OCI-LY7 (cell line): ENCODE measurements around the gene EEPD1. TPM values are rescaled to one million over a fixed set of nuclear protein-coding genes. Genes with fewer than 3 reads are reported as not detected.
"Not testable (repeated sequence)": the region's sequence is repeated elsewhere in the genome, so short reads cannot be mapped to it uniquely, and the experiment has no call there.

Experiments used
- BruUV-seq: library from RNA; stranded (reverse); fragments of 400-500 nt; replicated peaks from 2 replicates; lab custom pipeline; 2021; lab: Mats Ljungman, UMichigan
- CTCF ChIA-PET: fragments of 300-600 bp; sonication (Branson Sonifier 250); formaldehyde crosslinking; loops from one replicate; lab custom pipeline; 2022; ENCODE audit warnings: antibody characterized with exemption; ENCODE audit not compliant: unreplicated experiment; lab: Charles Lee
- POLR2A ChIA-PET: fragments of 300-600 bp; sonication (Branson Sonifier 250); formaldehyde crosslinking; loops from one replicate; lab custom pipeline; 2022; ENCODE audit warnings: antibody characterized with exemption; lab: Charles Lee
- DNase-seq: peaks from one replicate; pipeline ENCODE4 v3.0.0-alpha.2; 2015; ENCODE audit warnings: low spot score
- H2AFZ ChIP-seq: fragments of 200-600 bp; sonication (generic), shearing (Covaris generic); 2 replicates; pipeline ENCODE4 v1.6.1; 2014; ENCODE audit warnings: mild to moderate bottlenecking, antibody characterized with exemption, low read length, moderate library complexity
- H3K27ac ChIP-seq: fragments of 200-600 bp; sonication (generic); 2 replicates; pipeline ENCODE4 v1.5.1; 2014; ENCODE audit warnings: mixed run types, low read depth, mild to moderate bottlenecking, moderate library complexity, low read length, inconsistent platforms; ENCODE audit not compliant: poor library complexity, severe bottlenecking
- H3K36me3 ChIP-seq: fragments of 200-600 bp; sonication (generic); 2 replicates; pipeline ENCODE4 v1.6.1; 2014; ENCODE audit warnings: mild to moderate bottlenecking, antibody characterized with exemption, low read length, moderate library complexity, mixed read lengths; ENCODE audit not compliant: insufficient read depth
- H3K4me1 ChIP-seq: fragments of 200-600 bp; sonication (generic); 2 replicates; pipeline ENCODE4 v1.5.1; 2014; ENCODE audit warnings: mild to moderate bottlenecking, low read length; ENCODE audit not compliant: insufficient read depth, poor library complexity, severe bottlenecking
- H3K4me2 ChIP-seq: fragments of 200-600 bp; sonication (generic); 2 replicates; pipeline ENCODE4 v1.6.1; 2014; ENCODE audit warnings: mild to moderate bottlenecking, low read length
- H3K4me3 ChIP-seq: fragments of 200-600 bp; sonication (generic); 2 replicates; pipeline ENCODE4 v1.5.1; 2014; ENCODE audit warnings: mild to moderate bottlenecking, low read depth, low read length; ENCODE audit not compliant: poor library complexity, severe bottlenecking
- H3K79me2 ChIP-seq: fragments of 200-600 bp; sonication (generic); 2 replicates; pipeline ENCODE4 v1.6.1; 2016; ENCODE audit warnings: low read depth, mild to moderate bottlenecking, low read length, moderate library complexity, mixed read lengths; ENCODE audit not compliant: insufficient read depth
- H3K9me2 ChIP-seq: fragments of 200-600 bp; sonication (generic); 2 replicates; pipeline ENCODE4 v1.6.1; 2016; ENCODE audit warnings: mild to moderate bottlenecking, low read length, mixed read lengths; ENCODE audit not compliant: insufficient read depth
- H3K9me3 ChIP-seq: fragments of 200-600 bp; sonication (generic); 2 replicates; pipeline ENCODE4 v1.6.1; 2014; ENCODE audit warnings: mild to moderate bottlenecking, mixed run types, low read length, mixed read lengths
- H4K20me1 ChIP-seq: fragments of 200-600 bp; sonication (generic); 2 replicates; pipeline ENCODE4 v1.6.1; 2014; ENCODE audit warnings: mild to moderate bottlenecking, antibody characterized with exemption, low read length, moderate library complexity, mixed read lengths; ENCODE audit not compliant: insufficient read depth
- EZH2phosphoT487 ChIP-seq: fragments of 200-600 bp; sonication (generic); IDR thresholded peaks from 2 replicates; pipeline ENCODE4 v1.6.1; 2018; ENCODE audit warnings: low read depth, borderline replicate concordance, mild to moderate bottlenecking, mixed run types, antibody characterized with exemption, low read length, moderate library complexity, mixed read lengths
- intact Hi-C: fragments of 100-400 bp; cut with micrococcal nuclease; formaldehyde crosslinking; loops from one replicate; pipeline ENCODE4 v1.10.0; 2022; ENCODE audit not compliant: unreplicated experiment
- total RNA-seq, 2 experiments: library from RNA; depleted of rRNA in 1 of 2; stranded (reverse); fragments of >200 nt in 1 of 2; shearing (Covaris generic) in 1 of 2; gene quantifications; 2 replicates each; pipeline ENCODE4 v1.2.3, GENCODE V29; 2014 to 2022
- TF ChIP-seq, protein P1 (sequence below): fragments of 200-600 bp; sonication (generic); conservative IDR thresholded peaks from 2 replicates; pipeline ENCODE4 v1.5.1; 2014; ENCODE audit warnings: mild to moderate bottlenecking, antibody characterized with exemption, low read length, moderate library complexity, mixed read lengths

The EEPD1 gene
- total RNA-seq, 2 experiments from 2014 or later = 1.7 to 8.1 TPM

DNA sequence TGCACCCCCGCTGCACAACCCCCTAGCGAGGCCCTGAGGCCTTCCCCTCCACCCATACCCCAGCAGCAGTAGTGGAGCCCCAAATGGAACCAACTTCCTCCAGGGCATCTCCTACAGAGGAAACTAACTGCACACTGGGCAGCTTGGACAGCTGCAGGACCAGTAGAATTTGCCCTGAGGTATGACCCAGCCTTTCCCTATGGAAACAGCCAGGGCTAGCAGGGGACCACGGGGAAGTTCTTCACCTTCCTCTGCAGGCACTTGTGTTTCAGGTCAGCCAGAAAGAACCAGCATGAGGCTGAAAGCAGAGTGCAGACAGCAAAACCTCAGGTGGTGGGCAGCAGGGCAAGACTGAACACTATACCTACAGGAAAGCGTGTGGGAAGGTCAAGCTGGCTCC, 5.7 kb upstream of the EEPD1 start:
- H3K4me2 ChIP-seq = no peak overlapping the region
- no peaks in the 10 kb centered on the region for H3K9me2 ChIP-seq
- TF ChIP-seq, protein P1, sequence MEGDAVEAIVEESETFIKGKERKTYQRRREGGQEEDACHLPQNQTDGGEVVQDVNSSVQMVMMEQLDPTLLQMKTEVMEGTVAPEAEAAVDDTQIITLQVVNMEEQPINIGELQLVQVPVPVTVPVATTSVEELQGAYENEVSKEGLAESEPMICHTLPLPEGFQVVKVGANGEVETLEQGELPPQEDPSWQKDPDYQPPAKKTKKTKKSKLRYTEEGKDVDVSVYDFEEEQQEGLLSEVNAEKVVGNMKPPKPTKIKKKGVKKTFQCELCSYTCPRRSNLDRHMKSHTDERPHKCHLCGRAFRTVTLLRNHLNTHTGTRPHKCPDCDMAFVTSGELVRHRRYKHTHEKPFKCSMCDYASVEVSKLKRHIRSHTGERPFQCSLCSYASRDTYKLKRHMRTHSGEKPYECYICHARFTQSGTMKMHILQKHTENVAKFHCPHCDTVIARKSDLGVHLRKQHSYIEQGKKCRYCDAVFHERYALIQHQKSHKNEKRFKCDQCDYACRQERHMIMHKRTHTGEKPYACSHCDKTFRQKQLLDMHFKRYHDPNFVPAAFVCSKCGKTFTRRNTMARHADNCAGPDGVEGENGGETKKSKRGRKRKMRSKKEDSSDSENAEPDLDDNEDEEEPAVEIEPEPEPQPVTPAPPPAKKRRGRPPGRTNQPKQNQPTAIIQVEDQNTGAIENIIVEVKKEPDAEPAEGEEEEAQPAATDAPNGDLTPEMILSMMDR = no peak
- TF ChIP-seq EZH2phosphoT487 = no peak
- no peak overlapping the region for H2AFZ ChIP-seq
- no TSS peak for BruUV-seq
- ChIA-PET POLR2A (interaction anchor here (0.5 to 1.1 kb wide), 3 partner anchors 8 to 348 kb away, joined by 3 to 5 read pairs (median 3); no protein-coding TSS in a partner anchor), CTCF (no interaction called here)
- intact Hi-C loops = no loop called here
- no peak for DNase-seq
- no peaks in the 10 kb centered on the region for H3K79me2 ChIP-seq
- no peak overlapping the region for H3K4me3 ChIP-seq
- H3K4me1 ChIP-seq = peaks cover 4% of the 10 kb centered on the region
- no peaks in the 10 kb centered on the region for H3K9me3 ChIP-seq
- H3K36me3 ChIP-seq = no peaks in the 10 kb centered on the region
- H4K20me1 ChIP-seq = no peaks in the 10 kb centered on the region
- no peak overlapping the region for H3K27ac ChIP-seq

DNA sequence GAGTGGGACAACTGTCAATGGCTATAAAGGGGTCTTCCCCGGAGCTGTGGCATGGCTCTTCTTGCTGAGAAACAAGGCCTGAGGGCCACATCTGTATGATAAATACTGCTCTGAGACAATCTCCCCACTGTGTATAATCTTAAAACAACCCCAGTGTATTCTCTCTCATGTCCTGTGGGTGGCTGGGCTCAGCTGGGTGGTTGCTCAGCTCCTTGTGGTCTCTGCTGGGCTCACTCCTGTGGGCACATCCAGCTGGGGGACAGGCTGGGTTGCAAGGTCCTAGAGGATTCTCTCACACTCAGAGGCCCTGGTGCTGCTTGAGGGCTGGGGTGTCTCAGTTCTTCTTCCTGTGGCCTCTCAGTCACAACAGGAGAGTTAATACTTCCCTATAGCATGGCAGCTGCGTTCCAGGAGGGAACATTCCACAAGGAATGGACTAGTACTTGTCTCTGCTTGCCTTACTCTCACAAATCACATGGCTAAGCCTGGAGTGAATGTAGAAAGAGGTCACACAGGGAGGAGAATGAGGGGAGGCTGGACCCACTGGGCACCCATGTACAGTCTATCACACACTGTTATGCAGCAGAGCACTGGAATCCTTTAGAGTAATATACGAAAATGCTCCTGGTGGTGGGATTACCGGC, 4.5 kb upstream of the EEPD1 start:
- no peaks in the 10 kb centered on the region for H3K36me3 ChIP-seq
- no peak for DNase-seq
- no peak overlapping the region for H3K4me2 ChIP-seq
- TF ChIP-seq, protein P1 = no peak
- TF ChIP-seq EZH2phosphoT487 = no peak
- no peaks in the 10 kb centered on the region for H3K79me2 ChIP-seq
- H3K9me2 ChIP-seq = no peaks in the 10 kb centered on the region
- no TSS peak for BruUV-seq
- H3K4me3 ChIP-seq = no peak overlapping the region
- ChIA-PET CTCF (no interaction called here), POLR2A (no interaction called here)
- intact Hi-C loops = no loop called here
- no peak overlapping the region for H3K27ac ChIP-seq
- peaks cover 7% of the 10 kb centered on the region for H3K4me1 ChIP-seq
- no peaks in the 10 kb centered on the region for H4K20me1 ChIP-seq
- no peak overlapping the region for H2AFZ ChIP-seq
- H3K9me3 ChIP-seq = no peaks in the 10 kb centered on the region

DNA sequence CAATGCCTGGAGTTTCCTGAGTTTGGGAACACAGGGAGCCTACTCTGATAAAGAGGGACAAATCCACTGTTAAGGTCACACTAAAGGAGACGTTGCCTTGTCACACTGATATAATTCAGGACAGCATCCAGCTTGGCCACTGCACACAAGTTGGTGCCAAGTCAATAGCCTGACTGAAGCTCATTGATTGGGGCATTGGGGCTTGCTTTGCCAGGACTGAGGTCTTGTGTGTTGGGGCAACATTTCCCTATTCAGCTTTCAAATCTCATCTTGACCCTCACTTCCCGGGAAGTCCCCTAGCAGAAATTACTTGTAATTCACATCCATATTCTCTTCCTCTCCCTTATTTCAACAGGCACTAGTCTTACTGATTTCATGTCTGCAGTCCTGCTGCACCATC, 3.8 kb upstream of the EEPD1 start:
- intact Hi-C loops, H4K20me1 ChIP-seq, H3K27ac ChIP-seq, H2AFZ ChIP-seq, H3K79me2 ChIP-seq, POLR2A ChIA-PET, DNase-seq, CTCF ChIA-PET, H3K9me2 ChIP-seq, H3K4me3 ChIP-seq, H3K4me2 ChIP-seq, BruUV-seq, H3K36me3 ChIP-seq, H3K9me3 ChIP-seq: not testable (repeated sequence)
- H3K4me1 ChIP-seq = peaks cover 11% of the 10 kb centered on the region
